Adrenal gland (tissue), 5 donors: Measurements from ENCODE around the gene CHMP1B.

ENCODE experiments used
- CTCF ChIP-seq, 6 experiments: fragments of 450-650 bp in 4 of 6; fragments of 200-600 bp in 2 of 6; sonication (generic) in 1 of 6; IDR thresholded peaks; 1 replicate in 5 of 6; 2 replicates in 1 of 6; pipeline versions ENCODE4 v1.5.1 to v1.8.0; 2016 to 2021; ENCODE audit warnings: antibody characterized with exemption in 6 of 6, mild to moderate bottlenecking in 2 of 6, moderate library complexity in 1 of 6
- POLR2A ChIP-seq, 2 donors: fragments of 450-650 bp; IDR thresholded peaks; one replicate each; pipeline ENCODE4 v1.6.1; 2017; ENCODE audit warnings: antibody characterized with exemption in 2 of 2, mild to moderate bottlenecking in 2 of 2, moderate library complexity in 1 of 2
- donor health status: DM: no; HTN: no; CAD: no.

DNA sequence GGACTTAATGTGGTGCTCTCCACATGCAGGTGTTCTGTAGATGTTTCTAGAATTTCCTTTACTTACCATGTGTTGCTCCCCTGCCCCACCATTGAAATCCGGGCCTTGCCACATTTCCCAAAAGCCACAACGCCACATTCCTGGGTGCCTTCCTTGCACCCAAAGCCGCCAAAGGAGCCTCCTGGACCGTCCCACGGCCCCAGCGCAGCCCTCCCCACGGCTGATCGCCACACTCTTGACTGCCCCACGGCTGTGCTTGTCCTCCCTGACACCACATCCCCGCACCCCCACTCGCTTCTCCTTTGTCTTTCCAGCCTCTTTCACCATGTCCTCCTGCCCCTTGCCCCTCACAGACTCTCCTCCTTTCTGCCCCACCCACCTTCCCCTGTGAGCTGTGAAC is 40.2 kb upstream of the CHMP1B start:
- TF ChIP-seq CTCF (IDR thresholded peaks at IDR 0.05) (no peak), POLR2A (IDR thresholded peaks at IDR 0.05) (no peak)
